NK-92 (cell line): ENCODE measurements around the gene ABCG5.

Source experiments
- DNase-seq: peaks from one replicate; lab custom pipeline; 2025; ENCODE audit not compliant: unreplicated experiment; lab: John Stamatoyannopoulos, UW

ABCG5 gene

DNA sequence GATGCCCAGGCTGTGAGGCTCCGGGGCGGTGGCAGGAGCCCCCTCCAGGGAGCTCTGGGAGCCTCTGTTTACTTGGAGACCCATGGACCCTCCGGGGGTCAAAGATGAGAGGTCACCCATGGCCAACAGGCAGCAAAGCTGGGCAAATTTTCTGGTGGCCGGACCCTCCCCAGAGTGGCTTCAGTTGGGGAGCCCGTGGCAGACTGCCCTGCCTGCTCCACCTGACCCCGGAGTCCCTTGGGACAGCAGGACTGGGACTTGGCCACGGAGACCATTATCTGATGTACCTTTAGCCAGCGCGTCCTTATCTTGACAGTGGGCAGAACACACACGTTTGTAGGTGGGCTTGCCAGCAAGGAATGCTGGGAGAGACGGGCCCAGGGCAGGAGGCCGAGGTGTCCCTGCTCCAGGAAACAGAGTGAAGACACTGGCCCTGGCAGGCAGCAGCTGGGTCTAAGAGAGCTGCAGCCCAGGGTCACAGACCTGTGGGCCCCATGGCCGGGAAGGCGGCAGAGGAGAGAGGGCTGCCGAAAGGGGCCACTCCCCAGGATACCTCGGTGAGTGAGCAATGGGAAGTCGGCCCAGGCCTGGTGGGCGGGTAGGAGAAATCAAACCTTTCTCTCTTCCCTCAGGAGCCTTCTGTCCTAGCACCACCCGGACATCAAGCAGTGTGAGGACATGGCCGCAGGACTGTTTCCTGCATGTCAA, at the start of gene ABCG5, which contains the start of gene ABCG8:
TSS of gene ABCG5 (minus strand) at position 280 of the 708 bp plus-strand sequence. CDS start at position 120, 160 bp downstream.
TSS of gene ABCG8 (plus strand) at position 412 of the 708 bp plus-strand sequence. CDS start at position 495, 83 bp downstream.
- DNase-seq = no peak

DNA sequence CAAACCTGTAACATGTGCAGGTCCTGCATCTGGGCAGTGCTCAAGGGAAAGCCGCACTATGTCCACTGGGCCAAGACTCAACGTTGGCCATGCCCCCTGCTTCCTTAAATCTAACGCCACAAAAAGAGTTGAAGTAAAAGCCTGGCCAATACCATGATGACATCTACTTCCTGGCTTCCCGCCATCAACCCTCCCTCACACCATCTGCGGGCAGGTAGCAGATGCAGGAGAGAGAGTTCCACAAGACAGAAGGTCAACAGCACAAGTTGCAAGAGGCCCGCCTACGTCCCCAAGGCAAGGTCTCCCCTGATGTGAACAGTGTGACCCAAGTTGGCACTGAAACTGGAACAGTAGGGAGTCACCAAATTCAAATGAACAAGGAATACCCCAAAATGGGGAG, 48.5 kb upstream of the ABCG5 start:
- no peak for DNase-seq

DNA sequence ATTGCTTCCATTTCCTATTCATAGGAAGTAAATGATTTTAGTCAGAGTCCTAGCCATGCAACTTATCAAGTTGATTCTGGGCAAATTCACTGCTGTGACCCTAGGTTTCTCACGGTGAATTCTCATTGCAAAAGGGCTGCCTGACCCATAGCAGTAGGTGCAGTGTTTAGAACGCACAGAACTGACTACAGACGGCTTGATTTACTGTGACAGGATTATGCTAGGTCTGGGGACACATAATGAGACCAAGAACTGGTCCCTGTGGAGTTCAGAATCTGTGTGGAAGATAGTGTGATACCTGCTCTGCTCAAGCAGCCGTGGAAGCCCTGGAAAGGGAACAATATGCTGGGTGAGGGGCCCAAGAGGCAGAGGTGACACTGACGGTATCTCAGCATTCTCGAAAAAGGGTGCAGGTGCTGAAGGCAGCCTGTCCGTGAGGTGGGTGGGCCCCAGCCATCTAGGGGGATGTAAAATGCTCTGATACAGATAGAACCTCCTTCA, 46.5 kb upstream of the ABCG5 start:
- DNase-seq = no peak

GRCh38 chr2:43884689-43885088, 46.0 kb upstream of the ABCG5 start:
- no peak for DNase-seq

- DNase-seq = no peak
Observed at GRCh38 chr2:43882312-43882711, 43.7 kb upstream of the ABCG5 start.

GRCh38 chr2:43880952-43881351, 42.3 kb upstream of the ABCG5 start:
- no peak for DNase-seq

DNA sequence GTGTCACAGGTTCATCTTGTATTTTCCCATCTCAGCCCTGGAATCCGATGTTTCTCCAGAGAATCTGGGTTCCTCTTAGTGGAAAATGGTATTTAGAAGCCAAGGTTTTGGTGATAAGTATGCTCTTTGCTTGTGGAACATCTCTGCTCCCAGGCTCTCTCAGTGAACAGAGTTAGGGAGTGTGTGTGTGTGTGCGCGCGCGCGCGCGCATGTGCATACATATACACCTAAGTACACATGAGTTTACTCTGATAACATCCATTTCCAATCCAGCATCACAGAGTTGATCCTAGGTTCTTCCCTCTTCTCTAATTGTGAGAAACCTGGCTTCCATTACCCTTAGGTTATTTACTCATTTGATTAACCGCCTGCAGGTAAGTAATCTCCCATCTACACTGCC, 41.8 kb upstream of the ABCG5 start:
- DNase-seq = no peak

GRCh38 chr2:43879261-43879660, 40.6 kb upstream of the ABCG5 start:
- DNase-seq = no peak

DNA sequence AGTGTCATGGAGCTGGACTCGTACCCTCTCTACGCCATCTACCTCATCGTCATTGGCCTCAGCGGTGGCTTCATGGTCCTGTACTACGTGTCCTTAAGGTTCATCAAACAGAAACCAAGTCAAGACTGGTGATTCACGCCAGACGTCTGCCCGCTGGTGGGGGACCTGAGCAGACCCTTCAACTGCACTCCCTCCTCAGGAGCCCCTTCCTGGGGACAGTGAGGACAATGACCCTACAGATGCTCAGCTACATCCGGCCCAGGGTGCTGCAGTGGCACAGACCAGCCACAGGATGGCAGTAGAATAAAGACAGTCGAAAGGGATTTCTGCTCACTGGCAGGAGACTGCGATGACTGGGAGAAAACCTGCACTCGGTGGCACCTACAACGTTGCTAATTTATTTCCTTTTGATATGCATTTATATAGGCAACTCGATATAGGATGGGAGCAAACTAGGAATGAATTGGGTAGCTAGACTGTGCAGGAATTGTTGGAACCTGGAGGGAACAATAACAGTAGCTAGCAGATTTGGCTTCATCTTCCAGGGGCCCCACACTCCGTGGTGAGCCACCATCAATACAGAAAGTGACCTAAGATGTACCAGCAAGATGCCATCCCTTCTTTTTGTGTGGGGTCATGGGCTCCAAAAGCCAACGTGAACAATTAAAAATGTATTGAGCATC, 39.3 kb upstream of the ABCG5 start:
- DNase-seq = no peak

DNA sequence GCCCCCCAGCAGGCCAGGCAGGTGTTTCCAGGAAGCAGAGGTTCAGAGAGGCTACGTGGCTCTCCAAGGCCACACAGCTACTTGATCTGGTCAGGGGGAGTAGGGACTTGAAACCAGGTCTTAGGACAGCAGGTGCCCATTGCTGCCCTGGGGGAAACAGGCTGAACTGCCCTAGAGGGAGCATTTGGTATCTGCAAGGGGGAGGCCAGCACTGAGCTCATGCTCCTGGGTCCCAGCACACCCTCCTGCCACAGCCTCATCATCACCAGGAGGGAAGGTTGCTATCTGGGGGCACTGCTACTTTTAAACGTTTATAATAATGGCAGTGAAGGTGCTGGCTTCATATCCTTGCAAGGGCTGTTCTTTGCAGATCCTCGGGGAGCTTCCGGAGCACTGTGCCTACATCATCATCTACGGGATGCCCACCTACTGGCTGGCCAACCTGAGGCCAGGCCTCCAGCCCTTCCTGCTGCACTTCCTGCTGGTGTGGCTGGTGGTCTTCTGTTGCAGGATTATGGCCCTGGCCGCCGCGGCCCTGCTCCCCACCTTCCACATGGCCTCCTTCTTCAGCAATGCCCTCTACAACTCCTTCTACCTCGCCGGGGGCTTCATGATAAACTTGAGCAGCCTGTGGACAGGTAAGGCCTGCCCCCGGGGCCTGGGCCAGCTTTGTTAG, 36.3 kb upstream of the ABCG5 start:
- no peak for DNase-seq

- no peak for DNase-seq
Observed at GRCh38 chr2:43872151-43872550, 33.5 kb upstream of the ABCG5 start.

DNA sequence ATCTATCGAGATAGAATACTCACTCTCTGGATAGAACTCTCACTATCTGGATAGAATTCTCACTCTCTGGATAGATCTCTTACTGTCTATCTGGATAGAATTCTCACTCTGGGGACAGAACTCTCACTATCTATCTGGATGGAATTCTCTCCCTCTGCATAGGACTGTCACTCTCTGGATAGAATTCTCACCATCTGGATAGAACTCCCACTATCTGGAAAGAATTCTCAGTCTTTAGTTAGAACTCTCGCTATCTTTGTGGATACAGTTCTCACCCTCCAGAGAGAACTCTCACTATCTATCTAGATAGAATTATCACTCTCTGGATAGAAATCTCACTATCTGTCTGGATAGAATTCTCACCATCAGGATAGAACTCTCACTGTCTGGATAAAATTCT, 16.7 kb upstream of the ABCG5 start:
- DNase-seq = no peak

GRCh38 chr2:43854671-43855070, 16.0 kb upstream of the ABCG5 start:
- no peak for DNase-seq

- DNase-seq = no peak
Observed at GRCh38 chr2:43853141-43854081, 14.8 kb upstream of the ABCG5 start.

GRCh38 chr2:43852196-43852730, 13.6 kb upstream of the ABCG5 start:
- DNase-seq = no peak

DNA sequence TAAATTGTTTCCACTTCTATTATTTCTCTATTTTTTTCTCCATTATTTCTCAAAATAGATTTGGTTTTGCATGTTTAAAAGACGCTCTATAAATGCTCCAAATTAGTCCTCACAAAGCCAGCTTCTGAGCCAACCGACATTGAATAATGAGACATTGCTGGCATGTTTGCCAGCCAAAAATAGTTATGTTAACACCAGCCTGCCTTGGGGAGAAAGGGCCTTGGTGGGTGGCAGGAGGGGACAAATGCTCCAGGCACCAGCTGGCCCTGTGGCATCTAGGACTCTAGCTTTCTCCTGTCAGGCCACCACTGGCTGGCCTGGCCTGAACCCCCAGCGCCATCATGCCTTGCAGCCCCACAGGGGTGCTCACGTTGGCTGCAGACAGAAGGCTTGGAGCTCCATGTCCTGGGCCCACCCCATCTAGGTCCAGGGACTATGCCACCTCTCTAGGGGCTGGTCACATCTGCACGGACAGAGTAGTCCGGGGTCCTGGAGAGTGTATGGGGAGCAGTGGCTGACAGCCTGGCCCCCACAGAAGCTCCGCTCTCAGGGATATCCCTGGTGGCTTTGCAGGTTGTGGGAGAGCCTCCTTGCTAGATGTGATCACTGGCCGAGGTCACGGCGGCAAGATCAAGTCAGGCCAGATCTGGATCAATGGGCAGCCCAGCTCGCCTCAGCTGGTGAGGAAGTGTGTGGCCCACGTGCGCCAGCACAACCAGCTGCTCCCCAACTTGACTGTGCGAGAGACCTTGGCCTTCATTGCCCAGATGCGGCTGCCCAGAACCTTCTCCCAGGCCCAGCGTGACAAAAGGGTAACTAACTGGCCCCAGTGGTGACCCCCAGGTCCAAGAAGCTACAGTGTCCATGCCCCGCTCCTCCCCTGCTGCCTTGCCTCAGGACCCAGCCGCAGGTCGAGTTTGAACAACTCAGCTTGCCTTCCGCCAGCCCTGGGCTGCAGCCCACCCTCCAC, 12.7 kb upstream of the ABCG5 start:
- DNase-seq = no peak

- DNase-seq = no peak
Observed at GRCh38 chr2:43848214-43848613, 9.6 kb upstream of the ABCG5 start.

DNA sequence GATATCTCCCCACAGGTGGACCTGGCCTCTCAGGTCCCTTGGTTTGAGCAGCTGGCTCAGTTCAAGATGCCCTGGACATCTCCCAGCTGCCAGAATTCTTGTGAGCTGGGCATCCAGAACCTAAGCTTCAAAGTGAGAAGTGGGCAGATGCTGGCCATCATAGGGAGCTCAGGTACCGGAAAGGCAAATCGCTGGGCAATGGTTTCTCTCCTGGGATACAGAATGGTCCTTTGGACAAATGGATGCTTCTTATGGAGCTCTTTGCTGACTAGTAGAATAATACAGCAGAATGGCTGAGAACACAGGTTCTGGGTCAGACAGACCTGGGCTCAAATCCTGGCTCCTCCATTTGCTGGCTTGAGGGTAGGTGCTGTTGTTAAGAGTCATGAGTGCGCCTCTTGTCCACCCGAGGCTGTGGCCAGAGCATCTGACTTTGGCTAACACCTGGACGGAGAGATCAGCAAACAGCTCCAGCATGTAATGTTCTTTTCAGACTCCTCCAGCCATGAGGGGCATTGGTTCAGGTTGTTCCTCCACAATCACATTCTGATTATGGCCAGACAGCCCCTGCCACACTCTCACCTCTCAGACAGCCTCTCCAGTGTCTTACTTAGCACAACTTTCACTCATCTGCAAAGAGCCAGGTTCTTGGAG, 7.6 kb upstream of the ABCG5 start:
- no peak for DNase-seq

DNA sequence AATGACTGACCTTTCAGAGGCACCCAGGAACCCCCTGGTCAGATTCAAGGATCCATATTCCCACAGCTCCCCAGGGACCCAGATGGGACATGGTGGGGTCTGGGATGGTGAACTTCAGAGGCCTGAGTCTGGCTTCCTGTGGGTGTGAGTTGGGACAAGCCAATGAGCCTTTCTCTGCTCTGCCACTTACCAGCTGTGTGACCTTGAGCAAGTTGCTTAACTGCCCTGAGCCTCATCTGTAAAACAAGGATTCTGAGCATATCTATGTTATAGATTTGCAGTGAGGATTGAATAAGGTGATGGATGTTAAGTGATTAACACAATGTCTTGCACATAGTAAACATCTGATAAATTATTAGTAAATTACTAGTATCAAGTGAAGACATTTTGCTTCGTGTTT, 6.5 kb upstream of the ABCG5 start:
- DNase-seq = no peak
